ENCODE data around the gene GAS2L1. TPM values are rescaled to one million over a fixed set of nuclear protein-coding genes. Genes with fewer than 3 reads are reported as not detected.
A peak's percentile ranks its signal among the peaks of the same experiment; 100 is the strongest.

Gene GAS2L1
- total RNA-seq, 2 donors from 2014 or later: 0.43 TPM; not detected in 1

GRCh38 chr22:29268511-29269229 lies 37.8 kb upstream of the GAS2L1 start:
- ATAC-seq (peak; percentile 49 to 63), DNase-seq (ENCODE audit: low spot score) (peak; percentile 74)
- Mint-ChIP-seq H3K9me3 (no peaks in the 10 kb centered on the region), H3K4me3 (peak overlapping the region; percentile 99), H3K27me3 (no peaks in the 10 kb centered on the region), H3K36me3 (peaks cover 41% of the 10 kb centered on the region), H3K27ac (peak overlapping the region; percentile 98 to 100), H3K4me1 (ENCODE audit: low read depth in 2 of 2) (peaks cover 51 to 58% of the 10 kb centered on the region in 2 donors)

- Mint-ChIP-seq H3K36me3 (peaks cover 45% of the 10 kb centered on the region), H3K27me3 (no peaks in the 10 kb centered on the region), H3K4me3 (peak overlapping the region; percentile 99), H3K27ac (peak overlapping the region; percentile 98 to 100), H3K9me3 (no peaks in the 10 kb centered on the region), H3K4me1 (ENCODE audit: low read depth in 2 of 2) (peaks cover 55 to 60% of the 10 kb centered on the region in 2 donors)
- ATAC-seq (no peak), DNase-seq (ENCODE audit: low spot score) (no peak)
Measured at GRCh38 chr22:29269230-29269604, 37.2 kb upstream of the GAS2L1 start.

GRCh38 chr22:29269731-29270474 lies 36.5 kb upstream of the GAS2L1 start:
- H3K4me3 Mint-ChIP-seq: peak overlapping the region; percentile 99
- no peak for ATAC-seq
- H3K4me1 Mint-ChIP-seq (ENCODE audit: low read depth in 2 of 2): peaks cover 62 to 67% of the 10 kb centered on the region in 2 donors
- no peak for DNase-seq (ENCODE audit: low spot score)
- H3K9me3 Mint-ChIP-seq: no peaks in the 10 kb centered on the region
- no peaks in the 10 kb centered on the region for H3K27me3 Mint-ChIP-seq
- H3K27ac Mint-ChIP-seq: peak overlapping the region; percentile 98 to 100
- peaks cover 50% of the 10 kb centered on the region for H3K36me3 Mint-ChIP-seq

GRCh38 chr22:29270475-29271271 lies 35.8 kb upstream of the GAS2L1 start:
- no peaks in the 10 kb centered on the region for H3K27me3 Mint-ChIP-seq
- ATAC-seq (no peak), DNase-seq (ENCODE audit: low spot score) (no peak)
- H3K4me3 Mint-ChIP-seq: peak overlapping the region; percentile 99
- H3K36me3 Mint-ChIP-seq: peaks cover 56% of the 10 kb centered on the region
- peak overlapping the region; percentile 98 to 100 for H3K27ac Mint-ChIP-seq
- H3K9me3 Mint-ChIP-seq: no peaks in the 10 kb centered on the region
- peaks cover 65 to 75% of the 10 kb centered on the region in 2 donors for H3K4me1 Mint-ChIP-seq (ENCODE audit: low read depth in 2 of 2)

GRCh38 chr22:29272624-29273023 lies 33.8 kb upstream of the GAS2L1 start:
- DNase-seq (ENCODE audit: low spot score) (no peak), ATAC-seq (no peak)
- Mint-ChIP-seq H3K27ac (peak overlapping the region in 1 of 2 donors; percentile 98), H3K4me3 (peak overlapping the region; percentile 99), H3K27me3 (no peaks in the 10 kb centered on the region), H3K36me3 (peaks cover 72% of the 10 kb centered on the region), H3K4me1 (ENCODE audit: low read depth in 2 of 2) (peaks cover 65 to 82% of the 10 kb centered on the region in 2 donors), H3K9me3 (no peaks in the 10 kb centered on the region)

- H3K27me3 Mint-ChIP-seq: no peaks in the 10 kb centered on the region
- H3K4me1 Mint-ChIP-seq (ENCODE audit: low read depth in 2 of 2): peaks cover 63 to 77% of the 10 kb centered on the region in 2 donors
- H3K27ac Mint-ChIP-seq: no peak overlapping the region
- no peak for ATAC-seq
- DNase-seq (ENCODE audit: low spot score): no peak
- no peak overlapping the region for H3K4me3 Mint-ChIP-seq
- no peaks in the 10 kb centered on the region for H3K9me3 Mint-ChIP-seq
- H3K36me3 Mint-ChIP-seq: peaks cover 72% of the 10 kb centered on the region
Measured at GRCh38 chr22:29275167-29275566, 31.3 kb upstream of the GAS2L1 start.

GRCh38 chr22:29275819-29276565 lies 30.5 kb upstream of the GAS2L1 start:
- no peak for DNase-seq (ENCODE audit: low spot score)
- Mint-ChIP-seq H3K36me3 (peaks cover 70% of the 10 kb centered on the region), H3K4me3 (peak overlapping the region; percentile 35), H3K27ac (peak overlapping the region; percentile 11 to 45), H3K4me1 (ENCODE audit: low read depth in 2 of 2) (peaks cover 58 to 69% of the 10 kb centered on the region in 2 donors), H3K27me3 (no peaks in the 10 kb centered on the region), H3K9me3 (no peaks in the 10 kb centered on the region)
- ATAC-seq: no peak

GRCh38 chr22:29277927-29278326 lies 28.5 kb upstream of the GAS2L1 start:
- H3K36me3 Mint-ChIP-seq: peaks cover 66% of the 10 kb centered on the region
- no peak for DNase-seq (ENCODE audit: low spot score)
- ATAC-seq: peak in 1 of 2 donors; percentile 28
- peaks cover 52 to 53% of the 10 kb centered on the region in 2 donors for H3K4me1 Mint-ChIP-seq (ENCODE audit: low read depth in 2 of 2)
- no peak overlapping the region for H3K4me3 Mint-ChIP-seq
- peak overlapping the region in 1 of 2 donors; percentile 31 for H3K27ac Mint-ChIP-seq
- no peaks in the 10 kb centered on the region for H3K9me3 Mint-ChIP-seq
- H3K27me3 Mint-ChIP-seq: no peaks in the 10 kb centered on the region

GRCh38 chr22:29284196-29284595 lies 22.3 kb upstream of the GAS2L1 start:
- no peak for DNase-seq (ENCODE audit: low spot score)
- peaks cover 58% of the 10 kb centered on the region for H3K36me3 Mint-ChIP-seq
- peaks cover 9 to 25% of the 10 kb centered on the region in 2 donors for H3K4me1 Mint-ChIP-seq (ENCODE audit: low read depth in 2 of 2)
- H3K27ac Mint-ChIP-seq: no peak overlapping the region
- no peak for ATAC-seq
- H3K9me3 Mint-ChIP-seq: no peaks in the 10 kb centered on the region
- no peaks in the 10 kb centered on the region for H3K27me3 Mint-ChIP-seq
- no peak overlapping the region for H3K4me3 Mint-ChIP-seq

GRCh38 chr22:29288837-29289236 lies 17.6 kb upstream of the GAS2L1 start:
- no peaks in the 10 kb centered on the region for H3K9me3 Mint-ChIP-seq
- DNase-seq (ENCODE audit: low spot score): no peak
- H3K27ac Mint-ChIP-seq: no peak overlapping the region

GRCh38 chr22:29290061-29290460 lies 16.4 kb upstream of the GAS2L1 start:
- Mint-ChIP-seq H3K27me3 (no peaks in the 10 kb centered on the region), H3K27ac (no peak overlapping the region), H3K4me1 (ENCODE audit: low read depth in 2 of 2) (peaks cover 18 to 24% of the 10 kb centered on the region in 2 donors), H3K9me3 (no peaks in the 10 kb centered on the region), H3K4me3 (no peak overlapping the region), H3K36me3 (peaks cover 52% of the 10 kb centered on the region)
- no peak for ATAC-seq
- no peak for DNase-seq (ENCODE audit: low spot score)

More at GRCh38 chr22:29288837-29289236, 17.6 kb upstream of the GAS2L1 start:
- no peak overlapping the region for H3K4me3 Mint-ChIP-seq
- no peak for ATAC-seq
- H3K36me3 Mint-ChIP-seq: peaks cover 57% of the 10 kb centered on the region
- no peaks in the 10 kb centered on the region for H3K27me3 Mint-ChIP-seq
- H3K4me1 Mint-ChIP-seq (ENCODE audit: low read depth in 2 of 2): peaks cover 18 to 24% of the 10 kb centered on the region in 2 donors

- ATAC-seq (no peak), DNase-seq (ENCODE audit: low spot score) (no peak)
- H3K4me1 Mint-ChIP-seq (ENCODE audit: low read depth in 2 of 2): peaks cover 18 to 22% of the 10 kb centered on the region in 2 donors
- H3K36me3 Mint-ChIP-seq: peaks cover 52% of the 10 kb centered on the region
- no peak overlapping the region for H3K27ac Mint-ChIP-seq
- H3K27me3 Mint-ChIP-seq: no peaks in the 10 kb centered on the region
- H3K4me3 Mint-ChIP-seq: no peak overlapping the region
- no peaks in the 10 kb centered on the region for H3K9me3 Mint-ChIP-seq
Measured at GRCh38 chr22:29291215-29291614, 15.2 kb upstream of the GAS2L1 start.

GRCh38 chr22:29292379-29292778 lies 14.1 kb upstream of the GAS2L1 start:
- DNase-seq (ENCODE audit: low spot score) (no peak), ATAC-seq (no peak)
- Mint-ChIP-seq H3K27me3 (no peaks in the 10 kb centered on the region), H3K4me1 (ENCODE audit: low read depth in 2 of 2) (peaks cover 17 to 18% of the 10 kb centered on the region in 2 donors), H3K4me3 (no peak overlapping the region), H3K27ac (no peak overlapping the region), H3K36me3 (peaks cover 43% of the 10 kb centered on the region), H3K9me3 (no peaks in the 10 kb centered on the region)

Measured in natural killer cell treated with Interleukin-12 subunit alpha and Interleukin-12 subunit beta and Interleukin-15 and Interleukin-18, amount 100 ng/mL, for 72 hours (primary cell).